Measurements from ENCODE around the gene SYT3.
"Not testable (repeated sequence)": the region's sequence is repeated elsewhere in the genome, so short reads cannot be mapped to it uniquely, and the experiment has no call there.

The SYT3 gene

GRCh38 chr19:50599427-50599826 lies 40.3 kb downstream of the SYT3 start:
- Histone ChIP-seq H3K4me2 (ENCODE audit: low read depth, low read length, poor library complexity, severe bottlenecking) (no peak overlapping the region), H3K9me2 (replicated peaks; ENCODE audit: low read depth, low read length) (no peaks in the 10 kb centered on the region), H3K4me3 (ENCODE audit: low read length, poor library complexity, severe bottlenecking) (no peak overlapping the region), H4K20me1 (ENCODE audit: insufficient read depth, low read length, poor library complexity, severe bottlenecking) (no peaks in the 10 kb centered on the region), H3K36me3 (ENCODE audit: insufficient read depth, low read length) (no peaks in the 10 kb centered on the region), H3K4me1 (ENCODE audit: insufficient read depth, low read length, poor library complexity, severe bottlenecking) (no peaks in the 10 kb centered on the region), H3K27me3 (ENCODE audit: insufficient read depth, low read length, poor library complexity, severe bottlenecking) (no peaks in the 10 kb centered on the region), H3F3A (ENCODE audit: low read depth) (no peaks in the 10 kb centered on the region), H3K79me2 (ENCODE audit: insufficient read depth, low read length) (no peaks in the 10 kb centered on the region), H3K9me3 (ENCODE audit: insufficient read depth, low read depth, low read length) (no peaks in the 10 kb centered on the region; the same call in 1 of the 2 replicates), H2AFZ (ENCODE audit: low read length) (no peak overlapping the region), H3K9ac (ENCODE audit: low read depth, low read length, poor library complexity, severe bottlenecking) (no peak overlapping the region)
- TF ChIP-seq EZH2phosphoT487 (IDR thresholded peaks at IDR 0.05; ENCODE audit: borderline replicate concordance) (no peak), CTCF (conservative IDR thresholded peaks at IDR 0.05; ENCODE audit: low read length) (no peak)

GRCh38 chr19:50590191-50590590 lies 49.5 kb downstream of the SYT3 start:
- no peak overlapping the region for H3K9ac ChIP-seq (ENCODE audit: low read depth, low read length, poor library complexity, severe bottlenecking)
- H3K9me3 ChIP-seq (ENCODE audit: insufficient read depth, low read depth, low read length), result no peaks in the 10 kb centered on the region; the same call in 1 of the 2 replicates
- H3K4me1 ChIP-seq (ENCODE audit: insufficient read depth, low read length, poor library complexity, severe bottlenecking), result no peaks in the 10 kb centered on the region
- no peaks in the 10 kb centered on the region for H3K9me2 ChIP-seq (replicated peaks; ENCODE audit: low read depth, low read length)
- no peaks in the 10 kb centered on the region for H3F3A ChIP-seq (ENCODE audit: low read depth)
- no peak for TF ChIP-seq EZH2phosphoT487 (IDR thresholded peaks at IDR 0.05; ENCODE audit: borderline replicate concordance)
- no peak overlapping the region for H2AFZ ChIP-seq (ENCODE audit: low read length)
- no peaks in the 10 kb centered on the region for H3K27me3 ChIP-seq (ENCODE audit: insufficient read depth, low read length, poor library complexity, severe bottlenecking)
- H3K4me2 ChIP-seq (ENCODE audit: low read depth, low read length, poor library complexity, severe bottlenecking), result no peak overlapping the region
- no peaks in the 10 kb centered on the region for H3K36me3 ChIP-seq (ENCODE audit: insufficient read depth, low read length)
- H3K4me3 ChIP-seq (ENCODE audit: low read length, poor library complexity, severe bottlenecking), result no peak overlapping the region
- H4K20me1 ChIP-seq (ENCODE audit: insufficient read depth, low read length, poor library complexity, severe bottlenecking), result no peaks in the 10 kb centered on the region
- no peaks in the 10 kb centered on the region for H3K79me2 ChIP-seq (ENCODE audit: insufficient read depth, low read length)

- H2AFZ ChIP-seq (ENCODE audit: low read length); H3K27me3 ChIP-seq (ENCODE audit: insufficient read depth, low read length, poor library complexity, severe bottlenecking); H3K4me1 ChIP-seq (ENCODE audit: insufficient read depth, low read length, poor library complexity, severe bottlenecking); H3K9me2 ChIP-seq (replicated peaks; ENCODE audit: low read depth, low read length); H3K36me3 ChIP-seq (ENCODE audit: insufficient read depth, low read length); H3F3A ChIP-seq (ENCODE audit: low read depth); H3K79me2 ChIP-seq (ENCODE audit: insufficient read depth, low read length); H3K4me3 ChIP-seq (ENCODE audit: low read length, poor library complexity, severe bottlenecking); H4K20me1 ChIP-seq (ENCODE audit: insufficient read depth, low read length, poor library complexity, severe bottlenecking); H3K4me2 ChIP-seq (ENCODE audit: low read depth, low read length, poor library complexity, severe bottlenecking); H3K9me3 ChIP-seq (ENCODE audit: insufficient read depth, low read depth, low read length); H3K9ac ChIP-seq (ENCODE audit: low read depth, low read length, poor library complexity, severe bottlenecking): not testable (repeated sequence)
Observed at GRCh38 chr19:50581795-50582660, 57.7 kb downstream of the SYT3 start.

GRCh38 chr19:50580970-50581634 lies 58.6 kb downstream of the SYT3 start:
- no peak overlapping the region for H3K4me3 ChIP-seq (ENCODE audit: low read length, poor library complexity, severe bottlenecking)
- H3K4me2 ChIP-seq (ENCODE audit: low read depth, low read length, poor library complexity, severe bottlenecking), result no peak overlapping the region
- no peak overlapping the region for H3K9ac ChIP-seq (ENCODE audit: low read depth, low read length, poor library complexity, severe bottlenecking)
- no peaks in the 10 kb centered on the region for H3K4me1 ChIP-seq (ENCODE audit: insufficient read depth, low read length, poor library complexity, severe bottlenecking)
- no peaks in the 10 kb centered on the region for H4K20me1 ChIP-seq (ENCODE audit: insufficient read depth, low read length, poor library complexity, severe bottlenecking)
- no peaks in the 10 kb centered on the region for H3F3A ChIP-seq (ENCODE audit: low read depth)
- H3K27me3 ChIP-seq (ENCODE audit: insufficient read depth, low read length, poor library complexity, severe bottlenecking), result no peaks in the 10 kb centered on the region
- H3K9me3 ChIP-seq (ENCODE audit: insufficient read depth, low read depth, low read length), result no peaks in the 10 kb centered on the region
- no peaks in the 10 kb centered on the region for H3K9me2 ChIP-seq (replicated peaks; ENCODE audit: low read depth, low read length)
- TF ChIP-seq CTCF (conservative IDR thresholded peaks at IDR 0.05; ENCODE audit: low read length) (no peak), EZH2phosphoT487 (IDR thresholded peaks at IDR 0.05; ENCODE audit: borderline replicate concordance) (no peak)
- H3K79me2 ChIP-seq (ENCODE audit: insufficient read depth, low read length), result no peaks in the 10 kb centered on the region
- H2AFZ ChIP-seq (ENCODE audit: low read length), result no peak overlapping the region
- no peaks in the 10 kb centered on the region for H3K36me3 ChIP-seq (ENCODE audit: insufficient read depth, low read length)

Measured in Loucy (cell line).